ENCODE data around the gene CNOT6L.

GRCh38 chr4:77816546-77816945, 2.6 kb downstream of the CNOT6L start:
- TF ChIP-seq TAF1 (IDR thresholded peaks at IDR 0.05; ENCODE audit: borderline replicate concordance, insufficient read depth, low read length) = no peak
- no peak for TF ChIP-seq POLR2AphosphoS5 (IDR thresholded peaks at IDR 0.05; ENCODE audit: low read depth, low read length)
